ENCODE measurements around the gene DAB2IP.

The DAB2IP gene

DNA sequence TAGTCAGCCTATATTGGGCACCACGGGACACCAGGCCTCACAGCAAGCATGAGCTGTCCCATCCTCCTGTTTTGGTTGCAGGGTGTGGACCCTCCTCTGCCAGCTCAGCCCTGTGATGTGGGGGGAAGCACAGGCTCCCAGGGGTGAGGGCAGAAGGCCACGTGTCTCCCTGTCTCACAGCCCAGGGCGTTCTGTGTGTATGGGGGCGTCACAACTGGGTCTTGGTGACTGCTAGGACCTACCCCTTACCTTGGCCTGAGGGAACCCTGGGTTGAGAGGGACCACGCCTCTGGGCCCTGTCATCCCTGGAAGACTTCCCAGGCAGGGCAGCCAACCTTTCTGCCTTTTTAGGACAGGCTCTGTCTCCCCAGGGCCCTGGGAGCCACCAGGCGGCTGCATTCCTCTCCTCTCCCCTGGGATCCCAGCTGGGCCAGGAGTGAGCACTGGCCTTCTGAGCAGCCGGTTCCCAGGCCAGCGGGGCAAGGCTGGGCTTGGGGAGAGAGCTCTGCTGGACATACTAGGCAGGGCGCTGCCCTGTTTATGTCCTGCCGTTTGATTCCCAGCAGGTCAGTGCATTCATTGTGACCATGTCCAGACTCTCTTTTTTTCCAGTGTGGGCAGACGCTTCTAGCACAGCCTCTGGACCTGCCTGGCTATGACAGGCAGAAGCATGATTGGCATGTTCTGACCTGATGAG lies 97.4 kb downstream of the DAB2IP start:
- DNase-seq, result no peak

DNA sequence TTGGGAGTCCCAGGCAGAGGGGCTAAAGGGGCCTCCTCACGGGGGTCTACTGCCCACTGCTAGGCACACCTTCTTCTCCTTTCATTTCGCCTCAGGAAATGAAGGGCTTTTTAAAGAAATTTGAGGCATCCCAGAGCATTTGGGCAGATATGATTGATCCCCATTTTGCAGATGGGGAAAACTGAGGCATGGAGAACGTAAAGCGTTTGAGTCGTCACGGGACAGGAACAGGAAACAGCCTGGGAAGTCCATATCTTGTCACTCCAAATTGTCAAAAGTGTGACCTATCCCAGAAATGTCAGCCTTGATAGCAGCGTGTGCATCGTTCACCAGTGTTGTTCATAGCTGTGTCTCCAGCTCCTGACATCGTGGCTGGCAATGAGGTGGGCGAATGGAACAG lies 98.2 kb downstream of the DAB2IP start:
- no peak for DNase-seq

DNA sequence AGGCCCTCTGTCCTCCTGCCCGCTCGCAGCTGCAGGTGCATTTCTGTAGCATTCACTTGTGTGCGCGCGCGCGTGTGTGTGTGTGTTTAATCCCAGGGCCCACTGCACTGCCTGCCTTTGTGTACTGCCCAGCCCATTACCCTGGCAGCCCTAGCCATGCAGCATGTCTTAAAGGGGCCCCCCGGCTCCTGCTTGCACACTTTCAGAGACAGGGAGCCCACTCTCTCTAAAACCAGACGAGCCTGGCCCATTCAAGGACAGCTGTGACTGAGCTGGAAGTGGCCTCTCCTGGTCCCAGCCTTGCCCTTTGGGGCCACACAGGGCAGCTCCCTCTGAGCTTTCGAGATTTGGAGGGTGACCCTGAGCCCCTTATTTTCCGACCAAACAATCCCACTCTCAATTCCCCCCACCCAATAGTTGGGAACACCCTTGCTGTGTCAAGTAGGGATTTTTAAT lies 98.9 kb downstream of the DAB2IP start:
- no peak for DNase-seq

DNA sequence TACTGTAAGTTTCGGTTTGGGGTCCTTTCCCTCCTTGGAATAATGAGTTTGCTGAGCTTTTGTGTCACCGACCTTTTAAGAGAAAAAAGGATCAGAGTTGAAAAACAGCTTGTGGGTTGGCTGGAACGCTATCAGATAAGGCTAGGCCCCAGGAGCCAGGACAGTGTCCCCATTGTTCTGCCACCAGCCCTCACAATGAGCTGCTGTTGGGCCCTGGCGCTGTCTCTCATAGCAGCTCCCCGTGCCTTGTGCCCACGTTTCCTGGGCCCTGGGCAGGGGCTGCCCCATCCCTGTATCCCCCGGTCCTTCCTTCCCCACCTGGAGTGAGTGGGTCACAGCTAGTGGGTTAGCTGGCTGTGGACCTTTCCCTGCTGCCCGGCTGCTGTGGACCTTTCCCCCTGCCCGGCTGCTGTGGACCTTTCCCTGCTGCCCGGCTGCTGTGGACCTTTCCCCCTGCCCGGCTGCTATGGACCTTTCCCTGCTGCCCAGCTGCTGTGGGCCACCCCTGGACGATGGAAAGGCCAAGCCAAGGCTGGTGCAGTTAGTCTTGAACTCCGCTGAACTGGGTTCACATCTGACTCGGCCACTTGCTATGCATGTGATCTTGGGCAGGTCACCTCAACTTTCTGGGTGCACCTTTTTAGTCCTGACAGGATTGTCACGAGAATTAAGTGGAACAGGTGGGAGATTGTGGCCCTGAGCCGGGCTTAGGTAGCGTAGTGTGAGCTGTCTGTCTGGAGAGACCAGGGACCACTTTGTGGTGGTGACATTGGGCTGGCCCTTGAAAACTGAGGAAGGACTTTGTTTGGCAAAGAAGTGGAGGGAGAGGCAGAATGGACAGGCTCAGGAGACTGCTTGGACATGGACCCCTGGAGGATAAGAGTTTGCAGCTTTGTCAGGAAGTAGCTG lies 99.5 kb downstream of the DAB2IP start:
- no peak for DNase-seq

DNA sequence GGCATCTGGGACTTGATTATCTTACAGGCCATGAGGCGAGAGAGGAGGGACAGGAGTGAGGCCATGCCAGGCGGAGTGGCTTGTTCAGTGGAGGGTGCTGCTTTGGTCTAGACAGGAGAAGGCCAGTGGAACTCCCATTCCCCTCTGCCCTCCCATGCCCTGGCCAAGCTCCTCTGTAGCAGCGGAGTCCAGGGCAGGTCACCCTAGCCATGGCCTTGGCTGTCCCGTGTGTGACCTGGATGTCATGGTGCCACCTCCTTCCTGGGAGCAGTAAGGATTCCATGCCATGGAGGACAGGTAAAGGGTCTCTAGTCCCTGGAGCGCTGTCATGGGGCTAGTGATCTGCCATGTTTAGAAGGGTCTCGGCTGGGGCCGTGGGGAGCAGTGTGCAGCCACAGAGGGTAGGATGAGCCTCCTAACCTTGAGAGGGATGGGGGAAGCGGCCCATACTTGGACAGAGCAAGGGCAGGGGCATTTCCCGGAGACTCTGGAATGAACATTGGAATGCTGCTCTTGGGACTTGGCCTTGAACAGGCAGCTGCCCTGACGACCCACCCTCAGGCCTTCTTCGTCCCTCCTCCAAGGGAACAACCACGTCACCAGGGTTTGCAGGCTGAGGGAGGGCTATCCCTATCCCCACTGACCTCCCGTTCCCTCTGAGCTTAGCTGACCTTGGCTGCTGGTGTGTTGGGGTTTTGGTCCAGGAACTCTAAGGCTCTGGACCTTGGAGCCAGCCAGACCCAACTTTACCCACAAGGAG lies 100.4 kb downstream of the DAB2IP start:
- DNase-seq, result no peak

DNA sequence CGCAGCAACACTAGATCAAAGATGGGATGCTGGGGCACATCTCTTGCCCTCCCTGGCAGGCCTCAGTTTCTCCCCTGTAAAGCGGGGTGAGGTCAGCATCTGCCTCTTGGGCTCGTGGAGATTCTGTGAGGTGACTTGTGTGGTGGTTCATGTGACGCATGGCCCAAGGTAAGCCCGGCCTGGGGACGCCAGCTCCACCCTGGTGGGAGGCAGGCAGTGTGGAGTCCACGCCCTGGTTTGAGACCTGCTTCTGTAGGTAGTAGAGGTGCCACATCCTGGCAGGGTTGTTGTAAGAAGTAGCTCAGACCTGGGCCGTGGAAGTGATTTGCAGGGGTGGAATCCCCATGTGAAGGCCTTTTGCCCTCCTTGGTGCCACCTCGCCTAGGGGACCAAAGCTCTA lies 101.5 kb downstream of the DAB2IP start:
- no peak for DNase-seq

DNA sequence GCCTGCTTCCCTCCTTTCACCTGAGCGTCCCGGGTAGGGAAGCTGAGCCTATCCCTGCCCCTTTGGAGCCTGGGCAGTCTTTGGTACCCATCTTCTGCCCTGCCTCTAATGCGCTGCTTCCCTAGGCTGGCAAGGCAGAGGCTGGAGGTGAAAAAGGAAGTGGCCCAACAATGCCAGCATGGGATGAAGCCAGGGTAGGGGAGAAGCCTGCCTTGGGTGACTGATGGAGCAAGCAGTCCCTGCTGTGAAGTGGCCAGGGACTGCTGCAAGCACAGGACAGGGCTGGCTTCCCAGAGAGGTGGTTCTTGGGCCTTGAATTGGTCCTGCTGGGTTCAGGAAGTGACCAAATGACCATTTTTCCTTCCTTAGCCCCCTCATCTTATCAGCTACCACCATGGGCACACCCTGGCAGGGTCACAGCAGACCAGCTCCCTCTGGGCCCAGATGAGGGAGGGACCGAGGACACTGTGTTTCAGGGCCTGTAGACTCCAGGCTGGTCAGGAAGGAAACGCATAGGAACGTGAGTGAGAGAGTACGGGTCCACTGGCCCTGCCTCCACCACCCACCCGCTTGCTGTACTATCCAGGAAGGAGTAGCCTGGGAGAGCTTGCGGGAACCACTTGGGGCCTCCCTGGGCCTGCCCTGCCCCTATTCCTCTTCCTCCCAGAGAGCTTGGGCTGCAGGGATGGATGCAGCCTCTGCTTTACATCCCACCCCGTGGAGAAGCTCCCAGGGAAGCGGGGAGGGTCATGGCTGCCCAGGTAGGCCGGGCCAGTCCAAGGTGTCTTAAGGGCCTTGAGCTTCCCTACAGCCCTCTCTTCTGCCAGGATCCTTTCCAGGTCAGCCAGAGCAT lies 102.6 kb downstream of the DAB2IP start:
- no peak for DNase-seq

DNA sequence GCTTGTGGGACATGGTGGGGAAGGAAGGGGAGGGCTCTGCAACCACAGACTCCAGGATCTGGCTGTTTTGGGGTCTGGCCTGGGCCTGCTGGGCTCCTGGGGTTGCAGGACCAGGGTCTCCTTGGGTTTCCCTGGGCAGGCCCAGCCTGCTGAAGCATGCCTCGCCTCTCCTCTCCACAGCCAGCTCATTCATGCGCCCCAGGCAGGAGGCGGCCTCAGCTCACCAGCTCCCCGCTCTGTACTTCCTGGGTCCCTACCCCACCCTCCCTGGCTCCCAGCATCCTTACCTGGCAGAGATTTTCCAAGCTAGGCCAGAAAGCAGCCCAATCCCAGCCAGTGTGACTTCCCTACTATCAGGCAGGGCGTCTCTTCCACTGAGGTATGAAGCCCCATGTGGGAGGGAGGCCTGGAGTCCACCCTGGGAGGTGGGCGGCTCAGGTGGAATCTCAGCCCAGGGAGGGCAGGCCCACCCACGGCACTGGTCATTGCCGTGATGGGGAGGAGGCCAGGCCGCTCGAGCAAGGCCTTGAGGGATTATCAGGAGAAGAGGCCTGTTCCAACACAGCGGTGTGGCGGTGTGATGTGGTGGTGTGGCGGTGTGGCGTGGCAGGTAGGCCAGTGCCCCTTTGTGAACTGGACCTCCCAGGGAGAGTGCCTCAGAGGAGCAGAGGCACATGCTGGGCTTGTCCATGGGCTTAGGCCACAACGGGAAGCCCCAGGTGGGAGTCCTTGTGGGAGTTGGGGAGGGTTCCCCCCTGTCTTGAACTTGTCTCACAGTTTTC lies 103.4 kb downstream of the DAB2IP start:
- DNase-seq, result no peak

DNA sequence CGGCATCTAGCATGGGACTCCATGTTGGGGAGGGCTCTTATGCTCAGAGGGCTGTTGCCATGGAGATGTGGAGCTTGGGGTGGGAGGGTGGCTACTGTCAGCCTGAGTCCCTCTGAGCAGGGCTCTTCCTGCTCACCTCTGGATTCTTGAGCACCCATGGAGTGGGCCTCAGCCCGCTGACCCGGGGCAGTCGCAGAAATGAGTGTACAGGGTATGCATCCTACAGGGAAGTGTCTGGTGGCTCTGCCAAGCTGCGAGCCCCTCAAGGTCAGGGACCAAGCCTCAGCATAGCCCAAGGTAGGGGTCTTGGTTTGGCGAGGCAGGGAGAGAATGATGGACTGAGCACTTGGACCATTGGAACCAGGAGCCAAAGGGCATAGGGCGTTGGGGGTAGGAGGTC lies 104.1 kb downstream of the DAB2IP start:
- DNase-seq, result no peak

DNA sequence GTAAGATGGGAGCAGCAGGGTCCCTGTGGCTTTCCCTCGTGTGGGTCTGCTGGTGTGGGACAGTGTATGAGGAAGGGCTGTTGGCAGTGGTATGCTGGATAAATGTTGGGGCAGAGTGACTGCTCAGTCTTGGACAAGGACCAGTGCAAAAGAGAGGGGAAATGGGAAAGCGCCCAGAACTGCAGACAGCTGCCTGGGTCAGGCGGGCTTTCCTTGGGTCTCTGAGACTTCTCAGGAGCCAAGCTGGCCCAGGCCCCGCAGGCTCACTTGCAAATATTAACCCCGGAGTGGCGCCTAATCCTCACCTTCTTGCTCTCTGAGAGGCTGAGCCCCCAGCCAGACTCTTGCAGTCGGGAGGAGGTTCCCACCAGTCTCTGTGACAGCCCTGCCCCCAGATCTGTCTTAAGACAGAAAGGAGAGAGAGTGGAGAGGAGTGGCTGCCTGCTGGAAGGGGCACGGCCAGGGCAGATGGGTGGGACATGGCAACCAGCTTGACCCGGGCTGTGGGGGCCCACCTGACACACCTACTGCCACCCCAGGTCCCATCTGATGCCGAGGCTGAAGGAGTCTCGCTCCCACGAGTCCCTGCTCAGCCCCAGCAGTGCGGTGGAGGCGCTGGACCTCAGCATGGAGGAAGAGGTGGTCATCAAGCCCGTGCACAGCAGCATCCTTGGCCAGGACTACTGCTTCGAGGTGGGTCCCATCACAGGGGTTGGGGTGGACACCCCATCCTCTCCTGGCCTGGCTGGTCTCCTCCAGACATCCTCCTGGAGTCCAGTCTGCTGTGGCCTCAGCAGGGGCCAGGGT lies 105.2 kb downstream of the DAB2IP start:
- no peak for DNase-seq

DNA sequence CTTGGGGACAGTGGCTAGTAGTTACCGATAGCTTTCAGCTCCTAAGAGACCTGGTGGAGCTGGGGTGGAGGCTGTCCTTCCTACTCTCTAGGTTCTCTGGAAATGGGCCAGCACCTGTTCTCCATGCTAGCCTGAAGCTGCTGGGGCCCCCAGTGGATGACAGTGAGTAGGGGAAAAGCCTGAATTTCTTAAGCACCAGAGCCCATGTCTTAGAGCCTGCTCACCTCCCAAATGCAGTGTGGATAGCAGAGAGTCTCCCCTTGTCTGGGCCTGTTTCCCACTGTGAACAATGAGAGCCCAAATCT lies 105.8 kb downstream of the DAB2IP start:
- DNase-seq, result no peak

DNA sequence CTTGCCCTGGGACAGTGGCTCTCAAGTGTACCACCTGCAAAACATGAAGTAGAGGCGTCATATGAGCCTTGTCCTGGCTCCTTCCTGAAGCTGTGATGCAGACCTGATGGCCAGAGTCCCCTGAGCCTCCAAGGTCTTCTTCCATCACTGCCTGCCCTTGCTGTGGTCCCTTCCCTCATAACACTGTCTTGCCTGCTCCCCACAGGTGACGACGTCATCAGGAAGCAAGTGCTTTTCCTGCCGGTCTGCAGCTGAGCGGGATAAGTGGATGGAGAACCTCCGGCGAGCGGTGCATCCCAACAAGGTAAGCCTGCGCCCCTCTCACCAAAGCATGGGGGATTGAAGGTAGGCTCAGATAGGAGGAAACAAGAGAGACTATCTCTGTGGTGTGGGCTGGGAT lies 107.3 kb downstream of the DAB2IP start:
- no peak for DNase-seq

DNA sequence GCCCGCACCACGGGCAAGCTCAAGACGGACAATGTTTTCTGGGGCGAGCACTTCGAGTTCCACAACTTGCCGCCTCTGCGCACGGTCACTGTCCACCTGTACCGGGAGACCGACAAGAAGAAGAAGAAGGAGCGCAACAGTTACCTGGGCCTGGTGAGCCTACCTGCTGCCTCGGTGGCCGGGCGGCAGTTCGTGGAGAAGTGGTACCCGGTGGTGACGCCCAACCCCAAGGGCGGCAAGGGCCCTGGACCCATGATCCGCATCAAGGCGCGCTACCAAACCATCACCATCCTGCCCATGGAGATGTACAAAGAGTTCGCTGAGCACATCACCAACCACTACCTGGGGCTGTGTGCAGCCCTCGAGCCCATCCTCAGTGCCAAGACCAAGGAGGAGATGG lies 108.6 kb downstream of the DAB2IP start:
- no peak for DNase-seq

DNA sequence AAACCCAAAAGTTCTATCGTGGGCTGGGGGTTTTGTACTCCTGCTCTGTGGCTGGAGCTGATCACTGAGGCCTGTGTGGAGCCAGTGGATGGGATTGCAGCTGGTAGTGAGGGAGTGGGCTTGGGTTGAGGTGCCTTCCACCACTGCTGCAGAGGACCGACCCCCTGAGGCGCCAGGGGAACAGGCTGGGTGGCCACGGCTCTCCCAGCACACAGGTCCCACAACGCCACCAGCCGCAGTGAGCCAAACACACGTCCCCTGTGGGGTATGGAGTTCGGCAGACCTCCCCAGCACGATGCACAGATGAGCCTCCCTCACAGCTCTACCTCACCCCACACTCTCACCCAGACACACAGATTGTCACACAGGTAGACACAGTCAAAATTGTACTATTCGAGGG lies 109.1 kb downstream of the DAB2IP start:
- no peak for DNase-seq

DNA sequence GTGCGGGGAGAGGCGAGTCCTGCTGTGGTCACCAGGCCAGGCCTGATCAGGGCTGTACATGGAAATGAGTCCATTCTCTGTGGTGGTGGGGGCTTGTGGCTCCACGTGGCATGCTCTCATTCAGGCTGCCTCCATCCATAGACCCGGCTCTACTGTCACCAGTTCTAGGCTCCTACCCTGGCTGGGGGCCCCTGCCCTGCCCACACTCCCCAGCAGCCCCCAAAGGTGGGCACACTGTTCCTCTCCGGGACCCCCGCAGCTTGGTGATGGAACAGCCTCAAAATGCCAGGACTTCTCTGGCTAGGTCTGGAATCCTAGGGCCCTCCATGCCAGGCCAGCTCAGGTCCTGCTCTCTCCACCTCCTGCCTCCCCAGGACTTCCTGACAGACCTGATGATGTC lies 111.7 kb downstream of the DAB2IP start:
- DNase-seq, result no peak

DNA sequence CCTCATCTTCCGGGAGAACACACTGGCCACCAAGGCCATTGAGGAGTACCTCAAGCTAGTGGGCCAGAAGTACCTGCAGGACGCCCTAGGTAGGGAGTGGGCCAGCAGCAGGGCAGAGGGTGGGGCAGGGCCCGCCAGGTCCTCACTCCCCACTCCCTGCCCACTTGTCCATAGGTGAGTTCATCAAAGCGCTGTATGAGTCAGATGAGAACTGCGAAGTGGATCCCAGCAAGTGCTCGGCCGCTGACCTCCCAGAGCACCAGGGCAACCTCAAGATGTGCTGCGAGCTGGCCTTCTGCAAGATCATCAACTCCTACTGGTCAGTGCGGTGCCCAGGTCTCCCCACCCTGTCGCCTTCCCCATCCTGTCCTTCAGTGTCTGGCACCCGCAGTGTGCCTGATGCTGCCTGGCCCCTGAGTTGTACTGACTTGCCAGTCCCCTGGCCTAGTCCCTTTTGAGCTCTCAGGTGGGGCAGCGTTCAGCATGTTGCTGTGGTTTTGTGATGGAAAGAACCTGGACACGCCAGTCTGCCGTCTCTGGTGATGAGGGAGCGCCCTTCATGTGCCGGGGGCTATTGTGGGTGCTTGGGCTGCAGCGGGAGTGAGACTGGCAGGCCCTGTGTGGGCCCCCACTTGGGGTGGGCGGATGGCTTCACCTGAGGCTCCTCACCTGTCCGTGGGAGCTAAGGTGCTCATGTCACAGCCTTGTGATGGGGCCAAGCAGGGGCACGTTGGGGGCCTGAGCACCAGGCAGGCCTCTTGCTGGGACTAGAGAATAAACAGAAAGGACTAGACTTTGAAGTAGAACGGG lies 112.3 kb downstream of the DAB2IP start:
- DNase-seq, result no peak

DNA sequence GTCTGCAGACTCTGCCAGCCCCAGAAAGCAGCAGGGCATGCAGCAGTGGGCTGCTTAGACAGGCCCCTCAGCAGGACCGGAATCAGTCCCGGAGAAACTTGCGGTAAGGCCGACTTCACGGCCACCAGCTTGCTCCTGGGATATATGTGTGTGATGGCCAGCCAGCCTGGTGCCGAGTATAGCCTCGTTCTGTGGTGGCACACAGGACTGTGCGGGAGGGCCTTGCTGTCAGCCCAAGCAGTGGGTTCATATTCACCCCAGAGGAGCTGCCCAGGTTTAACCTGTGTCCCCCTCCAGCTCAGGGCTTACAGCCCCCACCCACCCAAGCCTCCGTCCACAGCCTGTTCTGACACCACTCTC lies 112.9 kb downstream of the DAB2IP start:
- DNase-seq, result no peak

DNA sequence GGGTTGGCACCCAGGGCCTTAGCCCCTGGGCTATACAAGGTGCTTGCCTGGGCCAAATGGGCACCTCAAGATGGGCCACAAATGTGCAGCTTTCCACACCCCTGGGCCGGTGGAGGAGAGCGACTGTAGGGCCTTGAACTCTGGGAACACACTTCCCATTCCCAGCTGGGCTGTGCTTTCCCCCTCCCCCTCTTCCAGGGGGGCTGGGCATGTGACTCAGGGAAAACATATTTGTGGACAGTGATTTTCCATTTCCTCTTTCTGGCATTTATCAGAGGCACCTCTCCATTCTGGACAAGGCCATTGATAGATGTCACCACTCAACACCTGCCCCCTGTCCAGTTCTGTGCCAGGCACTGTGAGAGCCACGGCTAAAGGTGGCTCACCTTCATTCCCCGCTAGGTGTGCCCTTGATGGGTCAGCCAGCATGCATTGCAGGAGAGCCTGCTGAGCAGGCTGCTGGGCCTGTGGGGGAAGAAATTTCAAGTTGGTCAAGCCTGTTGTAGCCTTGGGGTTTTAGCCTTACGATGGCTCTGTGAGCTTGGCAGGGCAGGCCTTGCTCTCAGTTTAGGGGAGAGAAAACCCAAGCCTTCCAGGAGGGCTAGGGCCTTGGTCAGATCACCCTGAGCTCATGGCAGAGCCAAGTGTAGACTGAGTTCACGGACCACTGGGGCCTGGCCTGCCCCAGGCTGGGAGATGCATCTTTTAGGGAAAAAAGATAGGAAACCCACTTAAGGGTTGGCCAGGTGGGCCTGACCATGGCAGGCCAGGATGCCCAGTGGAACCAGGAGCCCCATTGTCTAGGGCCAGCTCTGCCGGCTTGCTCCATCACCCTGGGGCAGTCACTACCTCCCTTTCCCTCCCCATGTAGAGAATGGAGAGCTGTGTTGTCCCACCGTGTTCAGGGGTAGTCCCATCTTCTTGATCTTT lies 113.9 kb downstream of the DAB2IP start:
- no peak for DNase-seq

DNA sequence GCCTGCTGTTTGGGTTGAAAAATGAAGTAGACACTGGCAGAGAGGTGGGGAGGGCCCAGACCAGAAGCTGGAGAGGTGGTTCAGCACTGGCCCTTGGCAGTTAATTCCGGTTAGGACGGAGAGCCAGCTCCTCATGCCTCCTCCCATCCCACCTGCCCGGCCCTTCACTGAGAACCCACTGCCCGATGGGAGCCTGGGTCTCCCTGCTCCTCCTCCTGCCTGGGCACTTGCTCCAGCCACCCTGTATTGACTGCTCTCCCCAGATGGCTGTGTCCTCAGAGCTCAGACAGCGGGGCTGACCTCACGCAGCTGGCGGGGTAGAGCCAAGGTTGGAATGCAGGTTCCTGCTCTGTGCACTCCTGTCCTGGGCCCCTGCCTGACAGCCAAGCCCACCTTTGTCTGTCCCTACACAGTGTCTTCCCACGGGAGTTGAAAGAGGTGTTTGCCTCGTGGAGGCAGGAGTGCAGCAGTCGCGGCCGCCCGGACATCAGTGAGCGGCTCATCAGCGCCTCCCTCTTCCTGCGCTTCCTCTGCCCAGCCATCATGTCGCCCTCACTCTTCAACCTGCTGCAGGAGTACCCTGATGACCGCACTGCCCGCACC lies 114.7 kb downstream of the DAB2IP start:
- no peak for DNase-seq
